ENCODE data around the gene CACNA1F. TPM values are rescaled to one million over a fixed set of nuclear protein-coding genes. Genes with fewer than 3 reads are reported as not detected.

The CACNA1F gene
- total and polyA plus RNA-seq, 9 of the 15 experiments (the other 6 are each of a cell fraction or from before 2014, with no cell fraction given), result under 0.01 to 0.41 (median 0.03) TPM; not detected in 3

DNA sequence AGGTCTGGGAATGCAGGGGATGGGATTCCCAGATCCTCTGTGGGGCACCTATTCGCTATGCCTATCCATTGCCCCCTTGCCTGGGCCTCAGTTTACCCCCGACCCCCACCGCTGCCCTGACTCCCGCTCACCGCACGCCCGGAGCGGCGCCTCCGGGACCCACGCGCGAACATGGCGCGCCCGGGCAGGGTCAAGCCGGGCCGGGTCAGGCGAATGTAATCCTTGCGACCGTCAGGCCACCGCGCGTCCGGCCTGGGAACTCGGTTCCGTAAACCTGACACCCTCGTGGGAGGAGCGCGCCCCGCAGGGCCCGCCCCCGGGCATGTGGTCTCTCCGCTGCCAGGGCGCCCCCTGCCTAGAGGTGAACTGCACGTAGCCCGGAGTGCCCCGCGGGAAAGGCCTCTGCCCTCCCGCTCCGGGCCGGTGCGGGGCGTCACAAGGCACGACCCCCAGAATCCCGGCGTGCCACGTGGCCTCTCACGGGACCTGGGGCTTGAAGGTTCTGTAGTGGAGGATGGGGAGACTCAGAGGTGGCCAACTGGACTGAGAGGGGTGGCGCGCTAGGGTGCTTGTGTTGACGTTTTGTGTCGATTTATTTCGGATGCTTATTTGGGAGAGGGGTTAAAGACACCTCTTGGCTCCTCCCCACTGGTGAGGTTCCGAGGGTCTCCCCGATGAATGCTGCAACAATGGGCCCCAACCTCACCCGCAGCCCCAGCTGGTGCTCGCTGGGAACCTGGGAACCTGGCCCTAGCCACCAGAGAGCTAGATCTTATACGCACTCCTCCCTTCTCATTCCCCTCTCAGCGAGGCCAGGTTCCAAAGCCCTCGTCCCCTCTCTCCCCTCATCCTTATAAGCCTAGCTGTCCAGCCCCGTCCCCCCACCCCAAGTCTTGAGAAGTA is 46.8 kb downstream of the CACNA1F start, which contains the start of gene PRICKLE3 (continued):
- TF ChIP-seq CHD1 (IDR thresholded peaks at IDR 0.05; ENCODE audit: low read length) (no peak), ZNF584 (CRISPR knock-in tag; IDR thresholded peaks at IDR 0.05; ENCODE audit: low read depth) (no peak), SNIP1 (IDR thresholded peaks at IDR 0.05; ENCODE audit: low read depth) (no peak), RHOXF2B (CRISPR knock-in tag; conservative IDR thresholded peaks at IDR 0.05) (no peak), ESRRA (IDR thresholded peaks at IDR 0.05; ENCODE audit: borderline replicate concordance, low read depth) (peak; percentile 66), MCM7 (IDR thresholded peaks at IDR 0.05) (no peak), ZNF699 (CRISPR knock-in tag; IDR thresholded peaks at IDR 0.05; ENCODE audit: insufficient replicate concordance) (no peak), PHF21A (IDR thresholded peaks at IDR 0.05; ENCODE audit: borderline replicate concordance, low read depth) (no peak; the same call in 1 of the 2 replicates), HDAC2 (IDR thresholded peaks at IDR 0.05) (0 out of 2 replicates have a peak, but pooled peaks have one; percentile 23), PML (IDR thresholded peaks at IDR 0.05; ENCODE audit: low read length) (no peak), FOXK2 (conservative IDR thresholded peaks at IDR 0.05 in 1 of 2, IDR thresholded peaks at IDR 0.05 in 1 of 2; ENCODE audit: low read depth in 2 of 2) (peak; percentile 15 to 48; a peak in 1 of 4 replicates), JUND (IDR thresholded peaks at IDR 0.05; ENCODE audit: borderline replicate concordance, low read depth, low read length) (0 out of 2 replicates have a peak, but pooled peaks have one; percentile 23), JUND (tag; IDR thresholded peaks at IDR 0.05; ENCODE audit: borderline replicate concordance, low read depth, low read length) (peak; percentile 44; the same call in 1 of the 3 replicates), ZNF41 (CRISPR knock-in tag; conservative IDR thresholded peaks at IDR 0.05) (no peak), ZNF175 (CRISPR knock-in tag; IDR thresholded peaks at IDR 0.05; ENCODE audit: low read depth) (0 out of 2 replicates have a peak, but pooled peaks have one; percentile 38), TFAM (CRISPR knock-in tag; conservative IDR thresholded peaks at IDR 0.05) (no peak), ZNF785 (CRISPR knock-in tag; IDR thresholded peaks at IDR 0.05) (no peak), ZNF668 (CRISPR knock-in tag; IDR thresholded peaks at IDR 0.05) (no peak), TRIM24 (IDR thresholded peaks at IDR 0.05) (no peak), TAF7 (tag; IDR thresholded peaks at IDR 0.05) (no peak), EP400 (IDR thresholded peaks at IDR 0.05) (no peak), CHCHD3 (CRISPR knock-in tag; IDR thresholded peaks at IDR 0.05) (no peak)
- TF ChIP-seq, protein P1, sequence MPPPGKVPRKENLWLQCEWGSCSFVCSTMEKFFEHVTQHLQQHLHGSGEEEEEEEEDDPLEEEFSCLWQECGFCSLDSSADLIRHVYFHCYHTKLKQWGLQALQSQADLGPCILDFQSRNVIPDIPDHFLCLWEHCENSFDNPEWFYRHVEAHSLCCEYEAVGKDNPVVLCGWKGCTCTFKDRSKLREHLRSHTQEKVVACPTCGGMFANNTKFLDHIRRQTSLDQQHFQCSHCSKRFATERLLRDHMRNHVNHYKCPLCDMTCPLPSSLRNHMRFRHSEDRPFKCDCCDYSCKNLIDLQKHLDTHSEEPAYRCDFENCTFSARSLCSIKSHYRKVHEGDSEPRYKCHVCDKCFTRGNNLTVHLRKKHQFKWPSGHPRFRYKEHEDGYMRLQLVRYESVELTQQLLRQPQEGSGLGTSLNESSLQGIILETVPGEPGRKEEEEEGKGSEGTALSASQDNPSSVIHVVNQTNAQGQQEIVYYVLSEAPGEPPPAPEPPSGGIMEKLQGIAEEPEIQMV (tag; conservative IDR thresholded peaks at IDR 0.05; ENCODE audit: low read depth), result no peak
- TF ChIP-seq, protein P2, sequence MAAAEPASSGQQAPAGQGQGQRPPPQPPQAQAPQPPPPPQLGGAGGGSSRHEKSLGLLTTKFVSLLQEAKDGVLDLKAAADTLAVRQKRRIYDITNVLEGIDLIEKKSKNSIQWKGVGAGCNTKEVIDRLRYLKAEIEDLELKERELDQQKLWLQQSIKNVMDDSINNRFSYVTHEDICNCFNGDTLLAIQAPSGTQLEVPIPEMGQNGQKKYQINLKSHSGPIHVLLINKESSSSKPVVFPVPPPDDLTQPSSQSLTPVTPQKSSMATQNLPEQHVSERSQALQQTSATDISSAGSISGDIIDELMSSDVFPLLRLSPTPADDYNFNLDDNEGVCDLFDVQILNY (CRISPR knock-in tag; IDR thresholded peaks at IDR 0.05), result no peak
- TF ChIP-seq, protein P3, sequence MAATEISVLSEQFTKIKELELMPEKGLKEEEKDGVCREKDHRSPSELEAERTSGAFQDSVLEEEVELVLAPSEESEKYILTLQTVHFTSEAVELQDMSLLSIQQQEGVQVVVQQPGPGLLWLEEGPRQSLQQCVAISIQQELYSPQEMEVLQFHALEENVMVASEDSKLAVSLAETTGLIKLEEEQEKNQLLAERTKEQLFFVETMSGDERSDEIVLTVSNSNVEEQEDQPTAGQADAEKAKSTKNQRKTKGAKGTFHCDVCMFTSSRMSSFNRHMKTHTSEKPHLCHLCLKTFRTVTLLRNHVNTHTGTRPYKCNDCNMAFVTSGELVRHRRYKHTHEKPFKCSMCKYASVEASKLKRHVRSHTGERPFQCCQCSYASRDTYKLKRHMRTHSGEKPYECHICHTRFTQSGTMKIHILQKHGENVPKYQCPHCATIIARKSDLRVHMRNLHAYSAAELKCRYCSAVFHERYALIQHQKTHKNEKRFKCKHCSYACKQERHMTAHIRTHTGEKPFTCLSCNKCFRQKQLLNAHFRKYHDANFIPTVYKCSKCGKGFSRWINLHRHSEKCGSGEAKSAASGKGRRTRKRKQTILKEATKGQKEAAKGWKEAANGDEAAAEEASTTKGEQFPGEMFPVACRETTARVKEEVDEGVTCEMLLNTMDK (IDR thresholded peaks at IDR 0.05; ENCODE audit: borderline replicate concordance, insufficient read depth, low read depth, low read length, poor library complexity, severe bottlenecking), result peak; percentile 82
